ENCODE data around the gene SPANXN1.
"Not testable (repeated sequence)": the region's sequence is repeated elsewhere in the genome, so short reads cannot be mapped to it uniquely, and the experiment has no call there.

Gene SPANXN1, protein sequence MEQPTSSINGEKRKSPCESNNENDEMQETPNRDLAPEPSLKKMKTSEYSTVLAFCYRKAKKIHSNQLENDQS

DNA sequence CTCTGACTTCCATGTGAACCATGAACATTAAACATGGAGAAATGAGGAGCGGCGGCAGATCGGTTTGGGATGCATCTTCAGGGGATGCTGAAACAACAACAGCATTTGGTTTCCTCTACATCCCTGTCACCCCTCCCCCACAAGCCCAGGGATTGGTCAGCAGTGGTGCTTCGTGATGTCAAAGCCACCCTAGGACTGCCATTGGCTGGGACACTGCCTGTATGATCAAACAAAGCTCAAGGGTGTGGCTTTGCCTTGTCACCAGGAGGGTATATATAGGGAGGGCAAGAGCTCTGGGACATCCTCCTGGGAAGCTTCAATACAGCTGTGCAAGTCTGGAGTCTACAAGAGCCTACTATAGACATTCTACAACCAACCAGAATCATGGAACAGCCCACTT is at the start of gene SPANXN1:
Gene SPANXN1, plus strand, starts transcription at position 301 of the 400 bp plus-strand sequence. Its CDS starts 84 bp downstream, at position 385.
- DNase-seq (ENCODE audit: low spot score): not testable (repeated sequence)

DNA sequence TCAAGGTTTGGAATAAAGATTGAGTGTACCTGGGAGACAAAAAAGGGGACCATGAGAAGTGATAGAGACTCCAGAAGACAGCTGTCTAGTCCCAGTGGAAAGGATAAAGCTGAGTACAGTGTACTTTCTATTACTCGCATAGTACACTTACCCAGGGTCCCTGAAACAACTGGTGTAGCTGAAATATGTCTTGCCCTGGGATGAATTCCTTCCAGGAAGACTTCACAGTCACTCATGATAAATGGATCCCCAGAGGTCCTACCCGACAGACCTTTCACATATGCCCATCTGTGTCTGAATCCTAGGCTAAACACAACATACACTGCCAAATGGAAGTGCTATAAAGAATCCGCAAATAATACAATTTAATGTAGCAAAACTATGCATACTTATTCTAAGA is 48.2 kb upstream of the SPANXN1 start:
- no peak for DNase-seq (ENCODE audit: low spot score)

DNA sequence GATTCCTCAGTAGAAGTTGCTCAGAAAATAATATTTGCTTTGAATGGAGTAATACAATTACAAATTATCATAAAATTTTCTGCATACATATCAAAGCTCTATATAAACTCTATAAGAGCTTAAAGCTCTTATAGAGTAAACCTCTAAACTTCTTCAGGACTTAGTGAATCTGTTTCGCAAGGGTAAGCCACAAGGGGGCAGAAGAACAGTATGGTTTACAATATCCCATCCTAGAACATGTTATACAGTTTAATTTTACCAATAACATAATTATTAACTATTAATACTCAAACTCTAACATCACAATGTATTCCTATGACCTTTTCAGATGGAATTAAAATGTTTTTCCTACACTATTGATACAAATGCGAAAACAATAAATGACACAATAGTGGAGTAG is 33.8 kb upstream of the SPANXN1 start:
- peak; percentile 1 for DNase-seq (ENCODE audit: low spot score)

DNA sequence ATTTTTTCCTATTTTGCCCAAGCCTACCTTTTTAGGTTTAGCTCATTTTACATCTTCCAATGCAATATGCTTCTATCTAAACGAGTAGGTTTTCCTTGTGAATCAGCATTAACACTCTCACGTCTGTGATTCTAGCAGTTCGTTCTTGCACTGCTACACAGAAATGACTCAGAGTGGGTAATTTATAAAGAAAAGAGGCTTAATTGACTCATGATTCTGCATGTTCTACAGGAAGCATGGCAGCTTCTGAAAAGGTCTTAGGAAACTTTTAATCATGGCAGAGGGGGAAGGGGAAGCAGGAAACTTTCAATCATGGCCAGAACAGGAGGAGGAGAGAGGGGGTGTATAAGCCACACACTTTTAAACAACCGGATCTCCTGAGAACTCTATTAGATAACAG is 44.9 kb downstream of the SPANXN1 start:
- no peak for DNase-seq (ENCODE audit: low spot score)

Data from GM03348 (cell line).